Renal pelvis (tissue), 4 donors: ENCODE measurements around the gene SUCO. TPM values are rescaled to one million over a fixed set of nuclear protein-coding genes. Genes with fewer than 3 reads are reported as not detected.
"Not testable (repeated sequence)": the region's sequence is repeated elsewhere in the genome, so short reads cannot be mapped to it uniquely, and the experiment has no call there.

Source experiments
- DNase-seq: peaks from one replicate; pipeline ENCODE4 v3.0.0-alpha.2; 2013
- polyA plus RNA-seq, 3 donors: library from polyadenylated mRNA; unstranded; fragments of 120-200 nt; gene quantifications; one replicate each; pipeline ENCODE4 v1.2.1, GENCODE V29; 2013; ENCODE audit not compliant: insufficient read length in 3 of 3

Gene SUCO
- polyA plus RNA-seq, 3 donors: 51.4 to 65.4 (median 59.9) TPM

- no peak for DNase-seq
Observed at GRCh38 chr1:172556461-172556860, 23.5 kb downstream of the SUCO start.

- DNase-seq: no peak
Observed at GRCh38 chr1:172557270-172557669, 24.3 kb downstream of the SUCO start.

- DNase-seq: no peak
Observed at GRCh38 chr1:172559572-172560210, 26.7 kb downstream of the SUCO start.

GRCh38 chr1:172561252-172561651 is 28.3 kb downstream of the SUCO start:
- DNase-seq: no peak

- DNase-seq: no peak
Observed at GRCh38 chr1:172566196-172566997, 33.4 kb downstream of the SUCO start.

- no peak for DNase-seq
Observed at GRCh38 chr1:172567720-172568119, 34.8 kb downstream of the SUCO start.

- no peak for DNase-seq
Observed at GRCh38 chr1:172574080-172574479, 41.1 kb downstream of the SUCO start.

GRCh38 chr1:172578586-172578985 is 45.6 kb downstream of the SUCO start:
- DNase-seq: no peak

- DNase-seq: no peak
Observed at GRCh38 chr1:172581273-172581672, 48.3 kb downstream of the SUCO start.

- DNase-seq: no peak
Observed at GRCh38 chr1:172581779-172582178, 48.8 kb downstream of the SUCO start.

GRCh38 chr1:172582889-172583288 is 49.9 kb downstream of the SUCO start:
- no peak for DNase-seq

- no peak for DNase-seq
Observed at GRCh38 chr1:172585348-172585747, 52.4 kb downstream of the SUCO start.

GRCh38 chr1:172585861-172586260 is 52.9 kb downstream of the SUCO start:
- no peak for DNase-seq

GRCh38 chr1:172588296-172589291 is 55.6 kb downstream of the SUCO start:
- no peak for DNase-seq

GRCh38 chr1:172589553-172589952 is 56.6 kb downstream of the SUCO start:
- no peak for DNase-seq

- DNase-seq: not testable (repeated sequence)
Observed at GRCh38 chr1:172591429-172591828, 58.5 kb downstream of the SUCO start.

GRCh38 chr1:172595066-172595465 is 62.1 kb downstream of the SUCO start:
- not testable (repeated sequence) for DNase-seq

GRCh38 chr1:172596782-172597181 is 63.8 kb downstream of the SUCO start:
- DNase-seq: not testable (repeated sequence)

GRCh38 chr1:172599912-172600311 is 67.0 kb downstream of the SUCO start:
- DNase-seq: no peak

GRCh38 chr1:172600615-172601014 is 67.7 kb downstream of the SUCO start:
- DNase-seq: no peak

- no peak for DNase-seq
Observed at GRCh38 chr1:172601046-172601630, 68.2 kb downstream of the SUCO start.

GRCh38 chr1:172602706-172603105 is 69.8 kb downstream of the SUCO start:
- no peak for DNase-seq
